NCI-H524 (cell line): ENCODE measurements around the gene SWAP70.

Source experiments
- DNase-seq, 2 experiments: peaks; one replicate each; lab custom pipeline; 2025; lab: John Stamatoyannopoulos, UW

SWAP70 gene

GRCh38 chr11:9753021-9753420 lies 89.1 kb downstream of the SWAP70 start:
- no peak for DNase-seq

GRCh38 chr11:9754010-9754471 lies 90.2 kb downstream of the SWAP70 start:
- no peak for DNase-seq

- DNase-seq, result no peak
Observed at GRCh38 chr11:9755561-9756185, 91.8 kb downstream of the SWAP70 start.

- no peak for DNase-seq
Observed at GRCh38 chr11:9756461-9756860, 92.6 kb downstream of the SWAP70 start.

GRCh38 chr11:9756878-9757277 lies 93.0 kb downstream of the SWAP70 start:
- DNase-seq, result no peak

- DNase-seq, result peak; percentile 57 to 74
Observed at GRCh38 chr11:9757809-9758636, 94.1 kb downstream of the SWAP70 start.

- peak; percentile 16 to 57 for DNase-seq
Observed at GRCh38 chr11:9758637-9759518, 95.0 kb downstream of the SWAP70 start.

GRCh38 chr11:9759519-9760192 lies 95.8 kb downstream of the SWAP70 start:
- DNase-seq, result peak in 1 of 2 experiments; percentile 43

GRCh38 chr11:9760193-9760575 lies 96.3 kb downstream of the SWAP70 start:
- no peak for DNase-seq

- no peak for DNase-seq
Observed at GRCh38 chr11:9761441-9761945, 97.6 kb downstream of the SWAP70 start.

GRCh38 chr11:9762531-9762930 lies 98.7 kb downstream of the SWAP70 start:
- DNase-seq, result no peak

GRCh38 chr11:9763301-9763700 lies 99.4 kb downstream of the SWAP70 start:
- DNase-seq, result no peak

- peak; percentile 11 to 30 for DNase-seq
Observed at GRCh38 chr11:9765320-9766101, 101.6 kb downstream of the SWAP70 start.

- DNase-seq, result no peak
Observed at GRCh38 chr11:9769621-9770020, 105.7 kb downstream of the SWAP70 start.

GRCh38 chr11:9771071-9771511 lies 107.2 kb downstream of the SWAP70 start:
- DNase-seq, result peak in 1 of 2 experiments; percentile 9

GRCh38 chr11:9772218-9772617 lies 108.3 kb downstream of the SWAP70 start:
- peak; percentile 28 to 55 for DNase-seq

GRCh38 chr11:9773524-9773923 lies 109.6 kb downstream of the SWAP70 start:
- no peak for DNase-seq

GRCh38 chr11:9774109-9774508 lies 110.2 kb downstream of the SWAP70 start:
- no peak for DNase-seq

GRCh38 chr11:9774591-9775397 lies 110.9 kb downstream of the SWAP70 start:
- no peak for DNase-seq

- no peak for DNase-seq
Observed at GRCh38 chr11:9775398-9775779, 111.5 kb downstream of the SWAP70 start.
